ENCODE measurements around the gene FFAR3.

DNA sequence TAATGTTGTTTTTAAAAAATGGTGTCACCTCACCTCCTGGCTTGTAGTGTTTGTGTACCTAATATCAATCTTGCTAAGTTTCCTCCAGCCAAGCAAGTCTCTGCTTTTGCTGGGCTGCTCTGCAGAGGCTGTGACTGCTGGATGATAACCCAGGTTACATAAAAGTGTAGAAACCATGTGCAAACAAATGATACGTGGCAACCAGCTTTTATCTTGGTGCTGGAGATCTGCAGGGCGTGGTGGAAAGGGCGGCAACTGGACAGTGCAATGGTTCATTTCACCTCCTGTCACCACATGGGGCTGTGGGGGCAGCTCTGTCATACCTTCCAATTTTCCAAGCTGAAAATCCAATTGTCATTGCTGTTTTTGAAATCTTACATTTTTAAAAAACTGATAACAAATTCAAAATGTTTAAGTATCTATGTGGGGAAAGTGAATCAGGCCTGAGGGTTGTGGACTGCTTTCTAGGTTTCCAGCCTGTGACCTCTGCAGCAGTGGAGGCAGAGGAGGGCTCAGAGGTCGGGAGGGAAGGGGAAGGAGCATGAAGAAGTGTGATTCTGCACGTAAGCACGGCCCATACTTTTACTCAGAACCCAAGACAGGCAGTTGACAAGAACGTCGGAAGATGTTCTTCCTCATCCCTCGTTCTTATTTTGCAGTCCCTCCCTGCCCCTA lies 22.3 kb downstream of the FFAR3 start:
- TF ChIP-seq POLR2A (IDR thresholded peaks at IDR 0.05; ENCODE audit: low read depth, low read length) (no peak), POLR2AphosphoS5 (IDR thresholded peaks at IDR 0.05; ENCODE audit: low read depth, low read length) (no peak), SPI1 (IDR thresholded peaks at IDR 0.05; ENCODE audit: low read depth, low read length) (no peak), TAF1 (IDR thresholded peaks at IDR 0.05; ENCODE audit: low read depth, low read length) (no peak), POU2F2 (IDR thresholded peaks at IDR 0.05; ENCODE audit: low read depth, low read length) (no peak)
